Osteocyte (in vitro differentiated cells): ENCODE measurements around the gene VAMP2. TPM values are rescaled to one million over a fixed set of nuclear protein-coding genes. Genes with fewer than 3 reads are reported as not detected.

Experiments used
- DNase-seq: peaks from one replicate; pipeline ENCODE4 v3.0.0; 2021; ENCODE audit warnings: mixed read lengths; ENCODE audit not compliant: unreplicated experiment; ENCODE audit errors: extremely low spot score
- H3K27ac Mint-ChIP-seq: one replicate; pipeline ENCODE4 v1.8.0; 2021; ENCODE audit warnings: mild to moderate bottlenecking, mixed read lengths; ENCODE audit not compliant: unreplicated experiment
- H3K27me3 Mint-ChIP-seq: one replicate; pipeline ENCODE4 v1.8.0; 2021; ENCODE audit warnings: mixed read lengths; ENCODE audit not compliant: unreplicated experiment
- H3K36me3 Mint-ChIP-seq: one replicate; pipeline ENCODE4 v1.8.0; 2021; ENCODE audit warnings: mixed read lengths; ENCODE audit not compliant: unreplicated experiment
- H3K4me1 Mint-ChIP-seq: one replicate; pipeline ENCODE4 v1.8.0; 2021; ENCODE audit warnings: mixed read lengths; ENCODE audit not compliant: unreplicated experiment
- H3K4me3 Mint-ChIP-seq: one replicate; pipeline ENCODE4 v1.8.0; 2021; ENCODE audit warnings: mild to moderate bottlenecking, moderate library complexity, mixed read lengths; ENCODE audit not compliant: unreplicated experiment
- H3K9me3 Mint-ChIP-seq: one replicate; pipeline ENCODE4 v1.8.0; 2021; ENCODE audit warnings: mixed read lengths; ENCODE audit not compliant: unreplicated experiment
- CTCF ChIP-seq: fragments of 200-600 bp; sonication (generic); IDR thresholded peaks from 2 replicates; pipeline ENCODE4 v1.5.0; 2021; ENCODE audit warnings: antibody characterized with exemption, mild to moderate bottlenecking, moderate library complexity
- total RNA-seq: library from RNA; stranded (reverse); gene quantifications from 2 replicates; pipeline ENCODE4 v1.2.1, GENCODE V29; 2021

VAMP2 gene
- total RNA-seq, 1 donor from 2014 or later = 70.0 TPM

GRCh38 chr17:8121681-8122421, 40.9 kb downstream of the VAMP2 start:
- Mint-ChIP-seq H3K36me3 (no peaks in the 10 kb centered on the region), H3K4me3 (peak overlapping the region; percentile 87), H3K4me1 (peaks cover 68% of the 10 kb centered on the region), H3K27me3 (no peaks in the 10 kb centered on the region), H3K9me3 (no peaks in the 10 kb centered on the region), H3K27ac (peak overlapping the region; percentile 82)
- TF ChIP-seq CTCF = peak; percentile 64
- peak; percentile 90 for DNase-seq

- no peaks in the 10 kb centered on the region for H3K36me3 Mint-ChIP-seq
- no peaks in the 10 kb centered on the region for H3K9me3 Mint-ChIP-seq
- peaks cover 65% of the 10 kb centered on the region for H3K4me1 Mint-ChIP-seq
- H3K27ac Mint-ChIP-seq = peak overlapping the region; percentile 95
- DNase-seq = no peak
- H3K4me3 Mint-ChIP-seq = peak overlapping the region; percentile 87
- no peak for TF ChIP-seq CTCF
- H3K27me3 Mint-ChIP-seq = no peaks in the 10 kb centered on the region
These were observed 41.4 kb downstream of the VAMP2 start for GRCh38 chr17:8121407-8121680.

- peak; percentile 30 for TF ChIP-seq CTCF
- Mint-ChIP-seq H3K4me1 (peaks cover 60% of the 10 kb centered on the region), H3K4me3 (peak overlapping the region; percentile 87)
These were observed 42.0 kb downstream of the VAMP2 start for GRCh38 chr17:8120520-8121406.

GRCh38 chr17:8119581-8120519, 42.9 kb downstream of the VAMP2 start:
- Mint-ChIP-seq H3K4me3 (peak overlapping the region; percentile 87), H3K27ac (peak overlapping the region; percentile 95), H3K4me1 (peaks cover 52% of the 10 kb centered on the region), H3K36me3 (no peaks in the 10 kb centered on the region), H3K9me3 (no peaks in the 10 kb centered on the region), H3K27me3 (peaks cover 11% of the 10 kb centered on the region)
- no peak for TF ChIP-seq CTCF
- peak; percentile 94 for DNase-seq

More at GRCh38 chr17:8120520-8121406, 42.0 kb downstream of the VAMP2 start:
- peak overlapping the region; percentile 95 for H3K27ac Mint-ChIP-seq
- DNase-seq = peak; percentile 88
- H3K27me3 Mint-ChIP-seq = peaks cover 4% of the 10 kb centered on the region
- no peaks in the 10 kb centered on the region for H3K9me3 Mint-ChIP-seq
- no peaks in the 10 kb centered on the region for H3K36me3 Mint-ChIP-seq
